HG02571 (cell line): ENCODE results near the gene SOCS6.

Source experiments
- ATAC-seq: cut with Tn5 transposase; IDR thresholded peaks from one replicate; pipeline ENCODE4 v1.9.1; 2021; ENCODE audit warnings: mild to moderate bottlenecking, moderate library complexity; ENCODE audit not compliant: unreplicated experiment

The SOCS6 gene

DNA sequence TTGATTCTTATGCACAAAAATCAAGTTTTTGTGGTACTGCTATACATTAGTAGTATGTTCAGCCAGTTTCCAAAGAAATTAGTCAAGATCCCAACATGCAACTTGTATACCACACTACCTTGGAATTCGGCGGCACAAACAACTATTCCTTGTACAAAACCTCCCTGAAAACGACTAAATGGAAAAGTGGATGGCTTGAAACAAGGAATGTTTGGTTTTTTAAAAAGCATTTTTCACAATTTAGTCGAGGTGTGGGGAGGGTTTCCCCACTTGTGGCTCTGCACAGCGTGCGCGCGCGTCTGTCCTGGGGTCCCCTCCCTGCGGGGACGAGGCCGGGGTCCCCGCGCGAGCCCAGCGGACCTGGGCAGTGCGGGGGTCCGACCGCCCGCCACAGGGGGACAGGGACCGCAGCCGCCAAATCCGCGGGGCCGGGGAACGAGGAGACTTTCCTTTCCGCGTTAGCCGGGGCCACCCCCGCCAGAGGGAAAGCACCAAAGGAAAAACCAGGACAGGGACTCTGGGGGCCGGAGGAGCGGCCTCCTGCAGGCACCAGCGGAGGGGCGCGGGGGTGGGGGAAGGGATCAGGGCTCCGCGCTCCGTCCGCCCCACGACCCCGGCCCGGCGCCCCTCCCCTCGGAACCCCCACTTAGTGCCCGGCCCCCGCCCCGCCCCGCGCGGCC is 534 bp upstream of the SOCS6 start:
- peak; percentile 21 for ATAC-seq

DNA sequence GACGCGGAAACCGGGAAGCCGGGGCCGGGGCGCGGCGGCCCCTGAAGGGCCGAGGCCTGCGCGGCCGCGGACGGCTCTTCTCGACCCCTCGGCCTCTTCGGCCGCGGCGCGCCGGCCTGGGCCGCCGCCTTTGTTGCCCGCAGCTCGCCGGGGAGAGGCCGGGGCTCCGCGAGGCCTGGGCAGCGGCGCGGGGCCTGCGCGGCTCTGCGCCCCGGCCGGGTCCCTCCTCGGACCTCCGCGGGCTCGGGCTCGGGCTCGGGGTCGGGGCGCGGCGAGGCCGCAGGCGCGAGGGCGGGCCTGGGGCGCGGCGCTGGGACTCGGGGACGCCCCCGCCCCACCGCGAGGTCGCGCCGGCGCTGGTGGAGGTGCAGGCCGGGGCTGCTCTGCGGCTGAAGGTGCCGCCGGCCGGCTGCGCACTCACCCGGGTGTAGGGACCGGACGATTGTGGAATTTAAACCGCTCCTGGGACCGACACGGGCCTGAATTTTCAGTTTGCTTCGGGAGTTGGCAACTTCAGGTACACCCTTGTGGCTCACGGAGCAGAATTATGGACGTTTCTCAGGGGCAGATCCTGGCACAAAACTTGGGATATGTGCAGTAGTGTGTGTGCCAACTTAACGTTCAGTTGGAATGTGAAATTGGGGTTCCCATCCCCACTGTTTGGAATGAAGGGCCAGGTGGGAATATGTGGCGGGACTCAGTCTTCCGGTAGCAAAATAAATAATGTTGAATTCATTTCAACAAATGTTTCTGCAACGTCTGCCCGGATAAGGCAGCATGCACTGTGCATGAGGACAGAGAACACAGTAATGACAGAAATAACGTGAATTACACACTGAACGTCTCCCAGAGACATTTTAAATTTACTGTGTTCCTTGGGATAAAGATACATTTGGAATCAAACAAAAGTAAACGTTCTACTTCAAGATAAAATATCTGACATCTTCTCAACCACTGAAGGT is 787 bp downstream of the SOCS6 start:
- ATAC-seq = peak; percentile 61

DNA sequence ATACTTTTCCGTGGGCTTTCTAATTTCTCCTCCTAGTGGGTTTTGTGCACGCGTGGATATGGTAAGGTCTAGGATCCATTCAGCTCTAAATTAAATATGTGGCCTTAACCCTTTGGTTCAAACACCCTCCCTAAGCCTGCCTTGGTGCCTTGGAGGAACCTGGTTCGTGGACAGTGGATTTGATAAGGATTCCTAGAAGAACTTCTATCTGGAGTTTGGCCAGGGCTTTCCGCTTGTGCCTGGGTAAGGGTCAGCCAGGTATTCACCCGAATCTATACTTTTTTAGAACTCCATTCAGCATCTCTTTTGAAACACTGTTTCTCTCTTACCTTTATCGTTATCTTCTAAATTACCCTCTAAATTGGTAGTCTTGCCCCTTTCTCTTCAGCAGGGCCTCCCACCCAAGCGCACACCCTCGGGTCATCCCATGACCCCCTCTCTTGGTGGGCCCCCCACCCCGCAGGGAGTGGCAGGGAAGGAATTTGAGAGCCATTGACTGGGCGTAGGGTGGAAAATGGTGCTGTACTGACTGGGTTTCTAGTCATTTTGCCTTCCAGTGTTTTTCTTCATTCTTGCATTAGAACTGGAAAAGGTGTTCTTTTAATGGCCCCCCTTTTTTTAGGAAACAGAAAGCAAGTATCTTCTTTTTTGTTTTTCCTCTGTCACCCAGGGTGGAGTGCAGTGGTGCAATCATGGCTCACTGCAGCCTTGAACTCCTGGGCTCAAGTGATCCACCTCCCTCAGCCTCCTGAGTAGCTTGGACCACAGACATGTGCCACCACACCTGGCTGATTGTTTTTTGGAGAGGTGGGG is 1.8 kb downstream of the SOCS6 start:
- no peak for ATAC-seq

DNA sequence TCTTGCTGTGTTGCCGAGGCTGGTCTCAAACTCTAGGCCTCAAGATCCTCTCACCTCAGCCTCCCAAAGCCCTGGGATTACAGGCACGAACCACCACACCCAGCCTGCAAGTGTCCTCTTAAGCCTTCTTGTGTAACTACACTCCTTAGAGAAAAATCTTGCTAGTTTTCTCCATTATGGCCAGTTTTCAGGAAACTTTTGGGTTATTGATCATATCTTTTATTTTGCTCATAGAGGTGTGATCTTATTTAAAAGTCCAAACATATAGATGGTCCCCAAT is 2.4 kb downstream of the SOCS6 start:
- ATAC-seq = no peak

DNA sequence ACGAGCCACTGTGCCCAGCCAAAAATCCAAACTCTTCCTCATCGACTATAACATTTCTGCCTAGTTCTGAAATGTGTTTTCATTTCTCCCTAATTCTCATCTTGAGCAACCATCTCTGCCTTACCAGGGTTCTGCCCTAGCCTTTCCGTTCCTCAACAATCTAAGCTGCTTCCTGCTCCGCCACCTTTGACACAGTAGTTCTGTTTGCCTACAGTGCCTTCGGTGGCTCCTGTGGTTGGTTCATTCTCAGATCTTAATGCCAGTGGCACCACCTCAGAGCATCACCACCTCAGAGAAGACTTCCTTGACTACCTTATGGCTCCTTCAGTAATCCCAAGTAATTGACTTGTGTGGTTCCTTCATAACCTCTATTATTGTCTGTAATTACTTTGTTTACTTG is 3.8 kb downstream of the SOCS6 start:
- no peak for ATAC-seq

DNA sequence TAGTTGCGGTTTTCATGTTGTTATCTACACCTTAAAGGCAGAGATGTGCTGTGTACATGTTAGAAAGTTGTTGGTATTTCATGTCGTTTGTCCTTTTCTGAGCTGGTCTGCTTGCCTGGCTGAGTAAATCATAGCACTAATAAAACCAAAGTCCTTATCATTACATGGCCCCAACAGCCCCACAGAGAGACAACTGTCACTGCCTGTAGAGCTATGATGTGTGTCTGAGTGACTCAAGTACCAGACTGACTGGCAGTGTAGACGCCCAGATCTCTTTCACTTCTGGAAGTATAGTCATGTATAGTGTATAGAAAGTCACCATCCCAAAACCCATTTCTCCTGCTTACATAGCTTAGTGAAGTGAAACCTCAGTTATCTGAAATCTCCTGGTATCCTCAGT is 4.3 kb downstream of the SOCS6 start:
- no peak for ATAC-seq

DNA sequence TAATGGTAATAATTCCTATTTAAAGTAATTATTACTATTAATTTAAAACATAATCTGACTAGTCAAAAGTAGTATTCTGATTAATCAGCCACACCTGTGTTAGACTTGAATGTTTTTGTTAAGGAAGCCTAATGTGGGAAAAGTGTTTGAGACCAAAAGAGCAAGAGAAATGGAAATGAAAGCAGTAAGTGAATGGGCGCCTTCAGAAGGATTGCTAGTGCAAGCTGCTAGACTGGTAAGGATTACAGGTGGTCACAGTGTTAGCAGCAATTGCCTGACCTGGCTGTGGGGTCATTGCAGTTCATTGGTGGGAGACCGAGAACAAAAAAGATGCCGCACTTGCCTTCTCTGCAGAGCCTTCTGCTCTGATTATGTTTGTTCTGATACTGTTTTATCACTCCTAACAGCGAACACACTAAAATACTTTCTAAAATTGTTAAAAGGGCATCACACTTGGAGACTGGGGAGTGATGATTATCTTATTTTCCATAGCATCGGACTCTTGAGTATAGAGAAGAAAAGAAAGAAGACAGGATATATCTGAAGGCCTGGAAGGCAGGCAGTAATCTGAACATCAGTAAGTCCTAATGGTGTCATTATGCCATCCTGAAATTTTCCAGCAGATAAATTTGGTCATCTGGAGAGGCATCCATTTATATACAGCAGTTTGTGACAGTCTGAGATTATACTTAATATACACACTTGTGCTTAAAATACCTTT is 5.8 kb downstream of the SOCS6 start:
- ATAC-seq = no peak

DNA sequence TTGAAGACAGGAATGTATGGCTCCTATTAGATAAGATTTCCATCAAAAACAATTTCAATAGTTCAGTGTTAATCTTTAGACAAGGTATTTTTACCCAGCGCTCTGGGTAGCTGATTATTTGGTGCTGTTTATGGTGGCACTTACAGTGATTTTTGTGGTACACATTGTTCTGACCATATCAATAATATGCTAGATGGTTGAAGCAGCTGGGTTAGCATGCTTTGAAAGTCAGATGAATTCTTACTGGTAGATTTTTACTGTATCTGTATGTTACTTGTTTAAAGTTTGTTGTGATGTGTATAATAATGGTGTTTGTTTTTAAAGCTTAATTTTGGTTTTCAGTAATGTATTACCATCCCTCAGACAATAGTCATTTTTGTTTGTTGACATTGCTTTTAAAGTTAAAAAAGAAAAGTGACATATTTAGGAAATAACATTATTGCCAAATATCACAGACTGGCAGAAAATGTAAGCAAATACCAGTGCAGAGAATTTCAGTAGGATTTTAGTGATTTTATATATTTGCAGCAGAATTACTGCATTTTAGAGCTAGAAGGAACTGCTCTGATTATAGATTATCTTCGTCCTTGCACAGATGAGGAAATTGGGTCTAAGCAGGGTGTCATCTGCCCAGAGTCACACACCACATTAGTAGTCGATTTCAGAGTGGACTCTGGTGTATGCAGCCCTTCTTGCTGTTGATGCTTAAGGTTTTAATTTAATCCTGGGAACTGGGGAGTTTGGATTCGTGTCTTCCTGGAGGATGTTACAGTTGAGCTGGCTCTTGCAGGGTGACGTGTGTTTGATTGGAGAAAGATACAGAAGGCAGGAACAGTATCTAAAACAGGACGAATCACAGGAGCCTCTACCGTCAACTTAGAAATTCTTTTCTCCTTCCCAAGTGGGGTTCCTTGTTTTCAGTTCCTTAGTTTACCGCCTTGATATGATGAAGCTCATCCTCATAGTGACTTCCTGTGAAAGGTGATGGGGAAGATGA is 6.6 kb downstream of the SOCS6 start:
- ATAC-seq = no peak

DNA sequence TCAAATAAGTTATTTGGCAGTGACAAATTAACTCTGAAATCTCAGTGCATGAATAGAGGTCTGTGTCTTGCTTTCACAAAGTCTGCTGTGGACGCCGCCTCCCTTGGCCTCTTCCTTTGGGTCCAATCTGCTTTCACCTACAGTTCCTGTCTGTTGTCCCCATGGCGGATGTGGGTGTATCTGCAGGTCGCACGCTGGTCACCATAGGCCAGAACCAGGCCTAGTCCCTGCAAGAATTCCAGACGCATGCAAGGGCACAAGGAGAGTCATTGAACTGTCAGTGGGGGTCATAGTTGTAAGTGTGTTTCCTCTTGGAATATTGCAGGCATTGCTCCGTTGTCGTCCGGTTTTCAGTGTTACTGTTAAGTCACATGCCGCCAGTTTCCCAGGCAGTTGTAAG is 7.4 kb downstream of the SOCS6 start:
- ATAC-seq = no peak

DNA sequence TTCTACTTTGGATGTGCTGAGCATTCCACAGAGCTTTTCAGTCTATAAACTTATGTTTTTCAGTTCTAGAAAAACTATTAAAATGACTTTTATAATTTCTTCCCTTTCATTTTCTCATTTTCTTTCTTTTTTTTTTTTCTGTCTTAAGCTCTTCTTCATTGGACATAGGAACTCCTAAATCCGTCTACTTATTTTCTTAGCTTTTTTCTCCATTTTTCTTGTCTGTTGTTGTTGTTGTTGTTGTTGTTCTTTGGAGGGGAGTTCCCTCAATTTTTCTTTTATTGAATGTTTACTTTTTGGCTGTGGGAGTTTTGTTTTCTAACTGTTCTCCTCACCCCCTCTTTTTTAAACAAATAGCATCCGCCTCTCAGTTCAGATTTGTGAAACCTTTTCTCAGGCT is 7.9 kb downstream of the SOCS6 start:
- no peak for ATAC-seq

DNA sequence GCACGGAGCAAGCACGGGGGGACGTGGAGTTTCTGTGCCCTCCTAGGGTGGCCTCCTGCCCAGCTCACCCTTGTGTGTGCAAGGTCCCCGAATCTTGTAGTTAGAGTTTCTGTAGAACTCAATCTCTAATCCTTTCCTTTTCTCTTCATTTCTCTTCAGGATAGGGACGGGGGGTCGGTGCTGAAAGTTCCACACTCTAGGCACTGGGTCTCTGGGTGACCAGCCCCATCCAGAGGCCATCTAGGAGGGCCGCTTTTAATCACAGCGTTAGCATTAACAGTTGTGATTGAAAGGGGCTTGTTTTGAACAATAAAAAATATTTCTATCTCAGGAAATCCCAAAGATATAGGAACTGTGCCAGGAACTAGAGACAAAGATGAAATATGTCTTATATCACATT is 10.5 kb downstream of the SOCS6 start:
- no peak for ATAC-seq

DNA sequence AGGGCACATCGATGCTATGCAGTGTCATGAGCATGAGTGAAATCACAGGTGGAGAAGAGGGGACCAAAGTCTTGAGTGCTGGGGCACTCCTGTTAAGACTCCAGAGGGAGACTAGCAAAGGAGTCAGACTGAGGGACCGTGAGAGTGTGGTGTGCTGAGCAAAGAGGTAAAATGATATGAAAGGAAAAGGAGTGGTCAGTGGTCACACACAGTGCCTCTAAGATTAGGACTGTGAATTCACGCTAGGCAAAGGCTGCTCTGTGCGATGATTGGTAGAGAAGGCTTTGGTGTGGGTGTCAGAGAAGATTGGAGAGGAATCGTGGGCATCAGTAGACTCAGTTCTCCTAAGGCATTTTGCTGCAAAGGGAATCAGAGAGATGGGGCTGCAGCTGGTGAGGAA is 12.8 kb downstream of the SOCS6 start:
- ATAC-seq = no peak

DNA sequence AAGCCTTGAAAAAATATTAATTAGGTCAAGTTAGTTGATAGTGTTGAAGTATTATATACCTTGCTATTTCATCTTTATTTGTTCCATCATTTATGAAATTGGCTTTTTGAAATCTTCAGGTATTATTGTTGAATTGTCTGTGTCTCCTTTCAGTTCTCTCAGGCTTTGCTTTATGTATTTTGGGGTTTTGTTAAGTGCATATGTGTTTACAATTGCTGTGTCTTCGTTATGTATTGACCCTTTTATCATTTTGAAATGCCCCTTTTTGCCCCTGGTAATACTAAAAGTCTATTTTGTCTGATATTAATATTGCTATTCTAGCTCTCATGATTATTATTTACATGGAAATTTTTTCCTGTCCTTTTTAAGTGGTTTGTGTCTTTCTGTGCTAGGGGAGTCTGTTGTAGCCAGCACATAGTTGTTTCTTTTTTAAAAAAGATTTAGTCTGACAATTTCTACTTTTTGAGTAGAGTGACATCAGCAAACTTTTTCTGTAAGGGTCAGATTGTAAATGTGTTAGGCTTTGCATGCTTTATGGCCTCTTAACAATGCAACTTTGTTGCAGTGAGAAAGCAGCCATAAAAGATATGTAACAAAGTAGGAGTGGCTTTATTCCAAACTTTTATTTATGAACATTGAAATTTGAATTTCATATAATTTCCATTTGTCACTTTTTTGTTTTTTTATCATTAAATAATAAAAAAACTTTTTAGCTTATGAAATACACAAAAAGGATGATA is 19.9 kb downstream of the SOCS6 start:
- no peak for ATAC-seq

DNA sequence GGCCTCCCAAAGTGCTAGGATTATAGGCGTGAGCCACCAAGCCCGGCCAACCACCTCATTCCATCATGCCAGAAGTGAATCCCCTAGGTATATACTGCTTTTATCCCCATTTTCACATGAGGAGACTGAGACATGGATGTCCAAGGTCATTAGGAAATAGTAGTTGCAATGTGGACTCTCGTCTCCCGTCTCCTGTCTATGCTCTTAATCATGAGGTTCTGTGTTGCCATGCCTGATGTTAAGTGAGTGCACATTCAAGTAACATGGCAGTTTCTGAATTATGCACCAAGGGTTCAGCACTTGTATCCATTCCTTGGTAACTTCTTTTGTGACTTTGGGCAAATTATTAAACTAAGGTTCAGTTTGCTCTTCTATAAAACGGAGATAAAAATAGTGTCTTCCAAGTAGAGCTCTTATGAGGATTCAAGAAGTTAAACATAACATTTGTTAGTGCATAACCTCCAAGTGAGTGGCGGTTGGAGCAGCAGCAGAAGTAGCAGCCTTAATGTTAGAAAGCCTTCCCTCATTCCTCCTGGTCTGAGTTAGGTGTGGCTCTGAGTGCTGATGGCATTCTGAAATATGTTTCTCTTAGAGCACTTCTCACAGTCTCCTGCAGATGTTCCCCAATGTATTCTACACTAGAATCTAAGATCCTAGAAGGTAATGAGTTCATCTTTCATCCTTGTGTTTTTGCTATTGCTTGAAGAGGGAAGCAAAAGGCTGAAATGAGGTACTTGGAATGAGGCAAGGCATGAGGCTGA is 21.9 kb downstream of the SOCS6 start:
- ATAC-seq = no peak

DNA sequence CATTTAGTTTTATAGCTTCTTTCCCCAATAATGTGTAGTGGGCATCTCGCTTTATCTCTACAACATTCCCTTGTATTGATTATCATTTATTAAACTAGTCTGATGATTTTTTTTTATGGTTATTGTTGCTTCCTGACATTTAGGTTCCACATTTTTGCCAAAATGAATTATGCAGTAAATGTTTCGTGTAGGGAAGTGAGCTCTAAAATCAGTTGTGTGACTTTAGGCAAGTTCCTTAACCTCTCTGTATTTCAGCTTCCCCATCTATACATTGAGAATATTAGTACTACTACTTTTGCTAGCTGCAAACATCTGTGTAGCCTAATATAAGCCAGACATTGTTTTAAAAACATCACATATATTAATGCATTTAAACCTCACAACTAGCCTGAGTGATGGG is 22.9 kb downstream of the SOCS6 start:
- ATAC-seq = no peak

DNA sequence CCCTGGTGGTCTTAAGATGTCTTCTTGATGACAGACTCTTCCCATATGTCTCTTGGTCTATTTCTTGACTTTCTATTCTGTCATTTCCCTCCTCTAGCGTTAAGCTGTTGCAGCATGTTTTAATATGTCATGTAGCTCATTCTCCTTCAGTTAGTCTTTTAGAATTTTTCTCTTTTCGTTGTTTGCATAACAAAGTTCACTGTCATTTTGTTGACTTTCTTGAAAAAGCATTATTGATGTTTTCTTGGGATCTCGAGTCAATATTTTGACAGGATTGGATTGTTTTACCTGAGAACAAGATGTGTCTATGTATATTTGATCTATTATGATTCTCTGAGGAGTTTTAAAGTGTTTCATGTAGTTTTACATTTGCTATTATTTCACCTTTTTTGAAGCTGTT is 24.8 kb downstream of the SOCS6 start:
- ATAC-seq = no peak

DNA sequence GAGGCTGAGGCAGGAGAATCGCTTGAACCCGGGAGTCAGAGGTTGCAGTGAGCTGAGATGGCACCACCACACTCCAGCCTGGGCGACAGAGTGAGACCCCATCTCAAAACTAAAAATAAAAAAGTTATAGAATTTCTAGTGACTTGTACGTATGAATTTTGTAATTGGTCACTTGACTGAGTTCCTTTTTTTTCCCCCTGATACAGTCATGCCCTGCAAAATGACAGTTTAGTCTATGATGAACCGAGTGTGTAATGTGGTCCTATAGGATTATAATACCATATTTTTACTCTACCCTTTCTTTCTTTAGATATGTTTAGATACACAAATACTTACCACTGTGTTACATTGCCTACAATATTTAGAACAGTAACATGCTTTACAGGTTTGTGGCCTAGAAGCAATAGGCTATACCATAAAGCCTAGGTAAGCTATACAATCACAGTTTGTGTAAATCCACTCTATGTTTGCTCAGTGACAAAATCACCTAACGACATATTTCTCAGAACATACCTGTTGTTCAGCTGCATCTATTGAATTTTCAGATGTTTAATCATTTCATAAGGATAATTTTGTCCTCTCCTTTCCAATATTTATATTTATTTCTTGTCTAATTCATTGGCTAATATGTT is 25.4 kb downstream of the SOCS6 start:
- ATAC-seq = no peak

DNA sequence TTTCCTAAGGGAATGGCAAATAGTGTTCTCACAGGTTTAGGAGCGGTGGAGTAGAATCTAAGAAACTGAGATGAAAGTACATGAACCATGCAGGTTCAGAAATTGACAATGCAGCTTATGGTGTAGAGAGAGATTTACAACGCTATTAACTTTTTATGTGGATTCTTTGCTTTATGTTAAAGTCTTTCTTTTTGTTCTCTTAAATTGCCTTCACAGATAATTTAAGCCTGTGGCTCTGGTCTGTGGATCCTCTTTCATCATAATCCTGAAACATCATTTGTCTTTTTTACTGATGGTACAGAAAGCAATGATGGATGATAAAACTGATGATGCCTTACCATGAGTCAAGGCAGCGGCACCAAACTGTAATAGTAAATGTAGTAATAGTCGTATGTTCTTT is 30.3 kb downstream of the SOCS6 start:
- ATAC-seq = no peak
